HepG2 (cell line): ENCODE results near the gene C11orf16. TPM values are rescaled to one million over a fixed set of nuclear protein-coding genes. Genes with fewer than 3 reads are reported as not detected.

ENCODE experiments used
- ATRX ChIP-seq: sonication (generic); formaldehyde crosslinking; IDR thresholded peaks from 2 replicates; pipeline ENCODE4 v1.4.0; 2020; ENCODE audit warnings: missing genetic modification reagents, borderline replicate concordance
- CBX1 ChIP-seq: IDR thresholded peaks from one replicate; pipeline ENCODE4 v1.6.1; 2016; ENCODE audit warnings: antibody characterized with exemption, low read depth
- DNMT1 ChIP-seq: sonication (generic); formaldehyde crosslinking; IDR thresholded peaks from 2 replicates; pipeline ENCODE4 v1.5.1; 2020; ENCODE audit warnings: mild to moderate bottlenecking, missing genetic modification reagents
- GABPA ChIP-seq, 2 experiments: IDR thresholded peaks; 2 replicates each; pipeline ENCODE4 v1.6.1; 2011 to 2016; ENCODE audit warnings: low read depth in 2 of 2, low read length in 1 of 2, missing biosample characterization in 1 of 2, missing genetic modification characterization in 1 of 2
- HDAC2 ChIP-seq: sonication (generic); formaldehyde crosslinking; IDR thresholded peaks from 2 replicates; pipeline ENCODE4 v1.4.0; 2020; ENCODE audit warnings: missing genetic modification reagents
- KLF12 ChIP-seq: sonication (generic); formaldehyde crosslinking; IDR thresholded peaks from 2 replicates; pipeline ENCODE4 v1.4.0; 2020; ENCODE audit warnings: missing genetic modification reagents, borderline replicate concordance
- LCORL ChIP-seq, 2 experiments: fragments of 450-650 bp in 1 of 2; sonication (generic) in 1 of 2; formaldehyde crosslinking in 1 of 2; IDR thresholded peaks; 2 replicates each; pipeline versions ENCODE4 v1.5.0 to v1.6.1; 2017 to 2020; ENCODE audit warnings: antibody characterized with exemption in 1 of 2, missing genetic modification reagents in 1 of 2
- MTF1 ChIP-seq: sonication (generic); formaldehyde crosslinking; IDR thresholded peaks from 2 replicates; pipeline ENCODE4 v1.5.0; 2020; ENCODE audit warnings: missing genetic modification reagents
- MXI1 ChIP-seq: IDR thresholded peaks from 3 replicates; pipeline ENCODE4 v1.6.1; 2012; ENCODE audit warnings: low read depth, low read length, inconsistent platforms, borderline replicate concordance
- NCOA1 ChIP-seq: sonication (generic); formaldehyde crosslinking; IDR thresholded peaks from 2 replicates; pipeline ENCODE4 v1.9.0; 2021; ENCODE audit warnings: missing genetic modification reagents
- SKI ChIP-seq: fragments of 450-650 bp; IDR thresholded peaks from one replicate; pipeline ENCODE4 v1.6.1; 2018; ENCODE audit warnings: mild to moderate bottlenecking; ENCODE audit not compliant: partially characterized antibody
- SP4 ChIP-seq: sonication (generic); formaldehyde crosslinking; IDR thresholded peaks from 2 replicates; pipeline ENCODE4 v1.8.1; 2023; ENCODE audit warnings: mild to moderate bottlenecking, missing genetic modification reagents
- SP5 ChIP-seq: IDR thresholded peaks from 2 replicates; pipeline ENCODE4 v1.6.1; 2016; ENCODE audit warnings: low read depth, borderline replicate concordance
- TAF1 ChIP-seq: sonication (generic); formaldehyde crosslinking; IDR thresholded peaks from 2 replicates; pipeline ENCODE4 v1.4.0; 2020; ENCODE audit warnings: missing genetic modification reagents
- TGIF2 ChIP-seq: IDR thresholded peaks from 2 replicates; pipeline ENCODE4 v1.6.1; 2016; ENCODE audit warnings: control low read depth, missing compliant biosample characterization
- ZFP90 ChIP-seq: sonication (generic); formaldehyde crosslinking; IDR thresholded peaks from 2 replicates; pipeline ENCODE4 v1.8.0; 2022; ENCODE audit warnings: missing genetic modification reagents, mild to moderate bottlenecking, inconsistent platforms, borderline replicate concordance
- ZNF569 ChIP-seq: sonication (generic); formaldehyde crosslinking; IDR thresholded peaks from 2 replicates; pipeline ENCODE4 v1.5.0; 2020; ENCODE audit warnings: mild to moderate bottlenecking, missing genetic modification reagents, moderate library complexity, borderline replicate concordance
- polyA plus RNA-seq, 8 experiments: library from polyadenylated mRNA; depleted of rRNA in 3 of 8; stranded (reverse) in 7 of 8; unstranded in 1 of 8; fragments of >200 nt; fragmentation: Illumina TruSeq in 4 of 8; extraction: Trizol in 4 of 8; gene quantifications; 2 replicates each; pipeline versions ENCODE4 v1.2.1 to v1.2.3, GENCODE V29; 2011 to 2016; ENCODE audit warnings: low read depth in 4 of 8, missing spikeins in 1 of 8, mixed read lengths in 1 of 8; ENCODE audit not compliant: insufficient read depth in 1 of 8
- total RNA-seq, 5 experiments: library from RNA; depleted of rRNA; stranded (reverse); fragments of >200 nt; fragmentation: Illumina TruSeq; extraction: Trizol; gene quantifications; 2 replicates each; pipeline ENCODE4 v1.2.3, GENCODE V29; 2016; ENCODE audit warnings: low read depth in 1 of 5
- TF ChIP-seq, protein P1 (sequence below): sonication (generic); formaldehyde crosslinking; IDR thresholded peaks from 2 replicates; pipeline ENCODE4 v1.5.1; 2020; ENCODE audit warnings: mild to moderate bottlenecking, missing genetic modification reagents, moderate library complexity
- TF ChIP-seq, protein P2 (sequence below): sonication (generic); formaldehyde crosslinking; conservative IDR thresholded peaks from 2 replicates; pipeline ENCODE4 v1.8.0; 2022; ENCODE audit warnings: mild to moderate bottlenecking, moderate library complexity, missing genetic modification reagents
- TF ChIP-seq, protein P3 (sequence below): IDR thresholded peaks from 2 replicates; pipeline ENCODE4 v1.6.1; 2016; ENCODE audit warnings: missing compliant biosample characterization, missing genetic modification reagents, borderline replicate concordance

Gene C11orf16
- total and polyA plus RNA-seq, 2 of the 13 experiments (the other 11 are each of a cell fraction or from before 2014, with no cell fraction given) = not detected

DNA sequence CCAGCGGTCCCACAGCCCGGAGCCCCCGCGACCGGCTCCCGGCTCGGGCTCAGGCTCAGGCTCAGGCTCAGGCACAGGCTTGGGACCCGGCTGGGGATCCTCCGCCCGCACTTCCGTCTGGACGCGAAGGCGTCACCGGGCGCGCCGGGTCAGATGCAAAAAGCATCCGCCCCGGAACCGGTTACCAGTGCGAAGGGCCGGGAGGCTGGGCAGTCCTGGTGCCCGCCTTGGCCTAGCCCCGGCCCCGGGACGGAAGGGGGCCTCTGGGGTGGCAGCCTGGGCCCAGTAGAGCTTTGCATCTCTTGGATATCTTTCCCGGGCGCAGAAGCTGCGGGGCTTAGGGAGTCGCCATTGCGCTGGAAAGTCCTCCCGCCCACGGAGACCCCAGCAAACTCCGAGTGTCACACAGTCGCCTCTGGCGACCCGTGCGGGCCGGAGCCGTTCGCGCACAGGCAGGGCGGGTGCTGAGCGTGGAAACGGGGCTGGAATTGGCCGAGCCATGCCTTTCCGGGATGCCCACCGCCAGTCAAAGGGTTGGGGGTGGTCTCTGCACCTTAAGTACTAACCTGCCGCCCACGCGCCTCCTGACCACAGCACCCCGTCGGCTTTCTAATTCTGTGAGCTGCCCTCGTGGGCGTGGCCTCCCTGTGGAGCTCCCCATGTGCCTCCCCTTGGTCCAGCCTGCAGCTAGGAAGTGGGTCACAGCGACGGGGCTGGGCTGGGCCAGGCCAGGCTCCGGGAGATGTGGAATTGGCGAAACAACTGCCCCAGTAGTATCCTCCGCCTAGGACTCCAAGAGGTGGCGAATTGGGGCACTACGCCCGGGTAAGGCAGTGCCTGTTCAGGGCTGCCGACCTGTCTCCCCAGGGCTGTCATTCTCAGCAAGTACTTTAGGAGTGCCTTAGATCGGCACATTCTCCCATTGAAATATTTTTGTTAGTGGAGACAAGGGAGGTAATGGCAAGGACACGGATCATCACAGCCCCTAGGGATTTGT, 31.9 kb upstream of the C11orf16 start, which contains the start of gene TMEM9B (continued):
- TF ChIP-seq SKI (peak; percentile 71), KLF12 (CRISPR knock-in tag) (no peak; the same call in 1 of the 2 replicates), ZFP90 (peak; percentile 87), MXI1 (peak; percentile 83; the same call in 2 of the 3 replicates), CBX1 (no peak), ZNF569 (CRISPR knock-in tag) (no peak), SP5 (CRISPR knock-in tag) (peak; percentile 44; the same call in 1 of the 2 replicates), MTF1 (0 out of 2 replicates have a peak, but pooled peaks have one; percentile 42), TGIF2 (CRISPR knock-in tag) (peak; percentile 89), NCOA1 (CRISPR knock-in tag) (0 out of 2 replicates have a peak, but pooled peaks have one; percentile 81), GABPA (IDR thresholded peaks at IDR 0.05; ENCODE audit: low read depth, low read length) (peak; percentile 83), GABPA (CRISPR knock-in tag; IDR thresholded peaks at IDR 0.05; ENCODE audit: low read depth) (peak; percentile 94), ATRX (no peak), TAF1 (CRISPR knock-in tag) (peak; percentile 90), DNMT1 (CRISPR knock-in tag) (peak; percentile 41; the same call in 1 of the 2 replicates), SP4 (CRISPR knock-in tag) (peak; percentile 71; the same call in 1 of the 2 replicates), HDAC2 (peak; percentile 64), LCORL (IDR thresholded peaks at IDR 0.05) (0 out of 2 replicates have a peak, but pooled peaks have one; percentile 33), LCORL (CRISPR knock-in tag; IDR thresholded peaks at IDR 0.05) (peak; percentile 66)
- TF ChIP-seq, protein P1, sequence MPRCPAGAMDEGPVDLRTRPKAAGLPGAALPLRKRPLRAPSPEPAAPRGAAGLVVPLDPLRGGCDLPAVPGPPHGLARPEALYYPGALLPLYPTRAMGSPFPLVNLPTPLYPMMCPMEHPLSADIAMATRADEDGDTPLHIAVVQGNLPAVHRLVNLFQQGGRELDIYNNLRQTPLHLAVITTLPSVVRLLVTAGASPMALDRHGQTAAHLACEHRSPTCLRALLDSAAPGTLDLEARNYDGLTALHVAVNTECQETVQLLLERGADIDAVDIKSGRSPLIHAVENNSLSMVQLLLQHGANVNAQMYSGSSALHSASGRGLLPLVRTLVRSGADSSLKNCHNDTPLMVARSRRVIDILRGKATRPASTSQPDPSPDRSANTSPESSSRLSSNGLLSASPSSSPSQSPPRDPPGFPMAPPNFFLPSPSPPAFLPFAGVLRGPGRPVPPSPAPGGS = peak; percentile 78; the same call in 1 of the 2 replicates
- TF ChIP-seq, protein P2, sequence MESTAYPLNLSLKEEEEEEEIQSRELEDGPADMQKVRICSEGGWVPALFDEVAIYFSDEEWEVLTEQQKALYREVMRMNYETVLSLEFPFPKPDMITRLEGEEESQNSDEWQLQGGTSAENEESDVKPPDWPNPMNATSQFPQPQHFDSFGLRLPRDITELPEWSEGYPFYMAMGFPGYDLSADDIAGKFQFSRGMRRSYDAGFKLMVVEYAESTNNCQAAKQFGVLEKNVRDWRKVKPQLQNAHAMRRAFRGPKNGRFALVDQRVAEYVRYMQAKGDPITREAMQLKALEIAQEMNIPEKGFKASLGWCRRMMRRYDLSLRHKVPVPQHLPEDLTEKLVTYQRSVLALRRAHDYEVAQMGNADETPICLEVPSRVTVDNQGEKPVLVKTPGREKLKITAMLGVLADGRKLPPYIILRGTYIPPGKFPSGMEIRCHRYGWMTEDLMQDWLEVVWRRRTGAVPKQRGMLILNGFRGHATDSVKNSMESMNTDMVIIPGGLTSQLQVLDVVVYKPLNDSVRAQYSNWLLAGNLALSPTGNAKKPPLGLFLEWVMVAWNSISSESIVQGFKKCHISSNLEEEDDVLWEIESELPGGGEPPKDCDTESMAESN (CRISPR knock-in tag) = peak; percentile 73; the same call in 1 of the 2 replicates
- TF ChIP-seq, protein P3, sequence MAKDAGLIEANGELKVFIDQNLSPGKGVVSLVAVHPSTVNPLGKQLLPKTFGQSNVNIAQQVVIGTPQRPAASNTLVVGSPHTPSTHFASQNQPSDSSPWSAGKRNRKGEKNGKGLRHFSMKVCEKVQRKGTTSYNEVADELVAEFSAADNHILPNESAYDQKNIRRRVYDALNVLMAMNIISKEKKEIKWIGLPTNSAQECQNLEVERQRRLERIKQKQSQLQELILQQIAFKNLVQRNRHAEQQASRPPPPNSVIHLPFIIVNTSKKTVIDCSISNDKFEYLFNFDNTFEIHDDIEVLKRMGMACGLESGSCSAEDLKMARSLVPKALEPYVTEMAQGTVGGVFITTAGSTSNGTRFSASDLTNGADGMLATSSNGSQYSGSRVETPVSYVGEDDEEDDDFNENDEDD (CRISPR knock-in tag) = 0 out of 2 replicates have a peak, but pooled peaks have one; percentile 5
